ENCODE measurements around the gene PMEPA1.

The PMEPA1 gene

DNA sequence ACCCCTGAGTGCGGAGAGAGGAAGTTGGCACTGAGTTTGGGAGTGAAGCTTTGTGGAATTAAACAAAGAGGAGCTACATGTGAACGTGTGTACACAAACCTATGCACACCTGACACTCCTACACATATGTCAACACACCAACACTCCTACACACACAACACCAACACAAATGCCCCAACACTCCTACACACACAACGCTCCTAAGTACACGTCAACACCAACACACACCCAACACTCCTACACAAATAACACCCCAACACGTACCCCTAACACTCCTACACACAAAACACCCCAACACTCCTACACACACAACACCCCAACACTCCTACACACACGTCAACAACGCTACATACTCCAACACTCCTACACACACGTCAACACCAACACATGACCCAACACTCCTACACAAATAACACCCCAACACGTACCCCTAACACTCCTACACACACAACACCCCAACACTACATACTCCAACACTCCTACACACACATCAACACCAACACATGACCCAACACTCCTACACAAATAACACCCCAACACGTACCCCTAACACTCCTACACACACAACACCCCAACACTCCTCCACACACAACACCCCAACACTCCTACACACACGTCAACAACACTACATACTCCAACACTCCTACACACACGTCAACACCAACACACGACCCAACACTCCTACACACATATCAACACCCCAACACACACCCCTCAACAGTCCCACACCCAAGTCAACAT is 49.5 kb downstream of the PMEPA1 start:
- peak overlapping the region in 1 of 2 donors; percentile 62 for H3K27ac ChIP-seq
- TF ChIP-seq, protein P1, sequence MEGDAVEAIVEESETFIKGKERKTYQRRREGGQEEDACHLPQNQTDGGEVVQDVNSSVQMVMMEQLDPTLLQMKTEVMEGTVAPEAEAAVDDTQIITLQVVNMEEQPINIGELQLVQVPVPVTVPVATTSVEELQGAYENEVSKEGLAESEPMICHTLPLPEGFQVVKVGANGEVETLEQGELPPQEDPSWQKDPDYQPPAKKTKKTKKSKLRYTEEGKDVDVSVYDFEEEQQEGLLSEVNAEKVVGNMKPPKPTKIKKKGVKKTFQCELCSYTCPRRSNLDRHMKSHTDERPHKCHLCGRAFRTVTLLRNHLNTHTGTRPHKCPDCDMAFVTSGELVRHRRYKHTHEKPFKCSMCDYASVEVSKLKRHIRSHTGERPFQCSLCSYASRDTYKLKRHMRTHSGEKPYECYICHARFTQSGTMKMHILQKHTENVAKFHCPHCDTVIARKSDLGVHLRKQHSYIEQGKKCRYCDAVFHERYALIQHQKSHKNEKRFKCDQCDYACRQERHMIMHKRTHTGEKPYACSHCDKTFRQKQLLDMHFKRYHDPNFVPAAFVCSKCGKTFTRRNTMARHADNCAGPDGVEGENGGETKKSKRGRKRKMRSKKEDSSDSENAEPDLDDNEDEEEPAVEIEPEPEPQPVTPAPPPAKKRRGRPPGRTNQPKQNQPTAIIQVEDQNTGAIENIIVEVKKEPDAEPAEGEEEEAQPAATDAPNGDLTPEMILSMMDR (IDR thresholded peaks at IDR 0.05), result no peak
- no peak for DNase-seq (ENCODE audit: low spot score)
- no peak overlapping the region for H3K4me3 ChIP-seq

DNA sequence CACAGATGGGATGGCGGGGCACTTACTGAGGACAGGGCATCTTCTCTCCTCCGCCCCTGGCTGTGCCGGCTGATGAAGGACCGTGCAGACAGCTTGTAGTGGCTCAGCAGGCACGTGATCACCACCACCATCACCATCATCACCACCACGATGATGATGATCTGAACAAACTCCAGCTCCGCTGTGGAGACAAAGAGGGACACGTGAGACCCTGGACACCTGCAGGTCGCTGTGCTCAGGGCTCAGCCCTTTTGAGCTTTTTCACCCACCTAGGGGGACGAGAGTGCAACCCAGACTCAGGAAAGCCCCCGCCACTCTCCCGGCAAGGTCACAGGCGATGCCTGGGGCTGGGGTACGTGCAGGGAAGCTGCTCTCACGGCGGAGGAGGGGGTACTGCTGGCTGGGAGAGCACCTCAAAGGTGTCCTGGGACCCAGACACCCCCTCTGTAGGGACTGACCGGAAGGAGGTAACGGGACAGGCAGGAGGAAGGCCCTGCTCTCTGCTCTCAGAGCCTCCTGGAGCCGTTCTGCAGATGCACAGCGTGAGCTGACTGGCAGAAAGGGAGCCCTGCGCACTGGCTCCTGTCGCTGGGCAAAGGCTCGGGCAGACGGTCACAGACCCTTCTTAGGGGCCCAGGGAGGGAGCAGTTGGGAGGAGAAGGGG is 50.2 kb downstream of the PMEPA1 start:
- no peak overlapping the region for H3K27ac ChIP-seq
- H3K4me3 ChIP-seq, result no peak overlapping the region
- TF ChIP-seq, protein P1 (IDR thresholded peaks at IDR 0.05), result no peak
- peak; percentile 70 for DNase-seq (ENCODE audit: low spot score)

DNA sequence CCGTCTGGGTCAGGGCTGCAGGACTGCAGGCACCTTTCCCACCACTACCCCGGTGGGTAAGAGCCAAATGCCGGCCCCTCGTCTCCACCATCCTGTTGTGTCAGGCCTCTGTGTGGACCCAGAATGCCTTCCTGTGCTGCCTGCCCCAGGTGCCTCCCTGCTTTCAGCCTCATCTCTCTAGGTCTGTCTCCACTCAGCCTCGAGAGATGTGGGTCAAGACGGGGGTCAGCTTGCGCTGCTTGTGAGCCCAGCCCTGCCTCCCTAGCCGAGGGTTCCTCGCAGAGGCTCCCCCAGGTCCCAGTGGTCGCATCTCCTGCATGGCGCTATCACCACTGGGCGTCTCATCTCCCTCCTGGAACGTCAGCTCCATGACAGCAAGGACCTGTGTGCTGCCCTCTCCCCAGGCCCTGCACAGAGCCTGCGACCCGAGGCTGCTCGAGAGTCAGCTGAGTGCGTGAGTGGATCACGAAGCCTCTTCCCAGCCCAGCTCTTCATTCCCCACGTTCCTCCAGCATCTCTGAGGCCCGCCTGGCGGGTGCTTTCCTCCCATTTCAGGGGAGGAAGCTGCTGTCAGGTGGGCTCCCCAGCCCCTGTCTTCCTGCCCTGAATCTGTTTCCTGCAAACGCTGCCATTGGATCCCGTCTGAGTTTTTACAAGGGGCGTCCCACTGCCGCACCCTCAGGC is 50.8 kb downstream of the PMEPA1 start:
- TF ChIP-seq, protein P1 (IDR thresholded peaks at IDR 0.05), result no peak
- H3K27ac ChIP-seq, result no peak overlapping the region

GRCh38 chr20:57658447-57658832 is 51.4 kb downstream of the PMEPA1 start:
- no peak overlapping the region for H3K27ac ChIP-seq
- no peak overlapping the region for H3K4me3 ChIP-seq
- TF ChIP-seq, protein P1 (IDR thresholded peaks at IDR 0.05), result no peak
- no peak for DNase-seq (ENCODE audit: low spot score)

More for the DNA sequence above, 50.8 kb downstream of the PMEPA1 start:
- no peak overlapping the region for H3K4me3 ChIP-seq
- DNase-seq (ENCODE audit: low spot score), result peak; percentile 71

GRCh38 chr20:57657535-57658446 is 52.0 kb downstream of the PMEPA1 start:
- TF ChIP-seq, protein P1 (IDR thresholded peaks at IDR 0.05), result no peak
- Histone ChIP-seq H3K4me3 (no peak overlapping the region), H3K27ac (peak overlapping the region; percentile 22 to 27)
- peak; percentile 72 for DNase-seq (ENCODE audit: low spot score)

DNA sequence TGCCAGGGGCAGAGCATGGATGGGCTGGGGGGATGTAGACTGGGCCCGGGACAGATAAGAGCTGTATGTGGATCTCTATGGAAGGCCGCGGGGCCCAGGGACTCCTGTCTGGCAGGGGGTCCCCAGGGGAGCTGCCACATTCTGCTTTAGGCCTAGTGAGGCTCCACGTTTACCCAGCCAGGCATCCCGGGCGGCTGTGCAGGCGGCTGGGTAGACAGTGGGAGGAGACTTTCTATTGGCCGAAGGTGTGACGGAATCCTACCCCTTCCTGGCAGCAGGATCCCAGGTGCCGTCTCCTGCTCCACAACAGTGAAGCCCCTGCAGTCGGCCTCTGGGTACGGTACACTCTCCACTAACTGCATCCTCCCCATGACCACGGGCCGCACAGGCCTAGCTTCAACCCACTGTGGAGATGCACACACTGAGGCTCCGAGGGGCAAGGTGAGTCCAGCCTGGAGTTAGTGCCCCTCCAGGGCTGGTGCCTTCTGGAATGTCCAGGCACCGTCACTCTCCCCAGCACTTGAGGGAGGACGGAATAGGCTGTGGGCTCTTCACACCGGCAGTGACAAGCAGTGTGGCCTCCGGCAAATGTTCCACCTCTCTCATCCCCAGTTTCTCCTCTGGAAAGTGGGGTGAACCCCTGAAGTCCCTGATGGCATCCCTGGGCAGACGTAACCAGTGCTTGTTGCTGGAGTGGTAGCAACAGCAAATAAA is 52.8 kb downstream of the PMEPA1 start:
- DNase-seq (ENCODE audit: low spot score), result peak; percentile 55
- Histone ChIP-seq H3K4me3 (no peak overlapping the region), H3K27ac (peak overlapping the region in 1 of 2 donors; percentile 22)
- TF ChIP-seq, protein P1 (IDR thresholded peaks at IDR 0.05), result no peak

Data from coronary artery (tissue), 2 donors.